GM12878 (cell line): ENCODE data around the gene LINGO1.

Experiments
- CHD1 ChIP-seq: IDR thresholded peaks from 2 replicates; pipeline ENCODE4 v1.6.1; 2012; ENCODE audit warnings: low read depth, low read length, improper control_type of control experiment
- JUNB ChIP-seq: IDR thresholded peaks from 2 replicates; pipeline ENCODE4 v1.6.1; 2016; ENCODE audit warnings: antibody characterized with exemption, mild to moderate bottlenecking
- KDM1A ChIP-seq: fragments of 200-600 bp; sonication (generic); IDR thresholded peaks from 2 replicates; pipeline ENCODE4 v1.6.1; 2016; ENCODE audit warnings: borderline replicate concordance
- PAX5 ChIP-seq: IDR thresholded peaks from 2 replicates; pipeline ENCODE4 v1.6.1; 2011; ENCODE audit warnings: low read depth, low read length, borderline replicate concordance
- POLR2A ChIP-seq: IDR thresholded peaks from 2 replicates; pipeline ENCODE4 v1.6.1; 2011; ENCODE audit warnings: low read depth, mild to moderate bottlenecking, low read length
- POLR2AphosphoS5 ChIP-seq: IDR thresholded peaks from 2 replicates; pipeline ENCODE4 v1.6.1; 2011; ENCODE audit warnings: mild to moderate bottlenecking, low read length, inconsistent platforms
- SP1 ChIP-seq: IDR thresholded peaks from one replicate; pipeline ENCODE4 v1.6.1; 2011; ENCODE audit warnings: low read depth, low read length
- TCF12 ChIP-seq: IDR thresholded peaks from 2 replicates; pipeline ENCODE4 v1.6.1; 2011; ENCODE audit warnings: low read depth, mild to moderate bottlenecking, low read length
- TF ChIP-seq, protein P1 (sequence below), 3 experiments: IDR thresholded peaks in 2 of 3; conservative IDR thresholded peaks in 1 of 3; 2 replicates each; pipeline ENCODE4 v1.5.1; 2011; ENCODE audit warnings: low read depth in 3 of 3, low read length in 3 of 3, mild to moderate bottlenecking in 3 of 3, control low read depth in 2 of 3, moderate library complexity in 2 of 3, inconsistent platforms in 1 of 3, mixed read lengths in 1 of 3; ENCODE audit not compliant: control insufficient read depth in 2 of 3, insufficient read depth in 1 of 3; ENCODE audit errors: extremely low read depth in 1 of 3

DNA sequence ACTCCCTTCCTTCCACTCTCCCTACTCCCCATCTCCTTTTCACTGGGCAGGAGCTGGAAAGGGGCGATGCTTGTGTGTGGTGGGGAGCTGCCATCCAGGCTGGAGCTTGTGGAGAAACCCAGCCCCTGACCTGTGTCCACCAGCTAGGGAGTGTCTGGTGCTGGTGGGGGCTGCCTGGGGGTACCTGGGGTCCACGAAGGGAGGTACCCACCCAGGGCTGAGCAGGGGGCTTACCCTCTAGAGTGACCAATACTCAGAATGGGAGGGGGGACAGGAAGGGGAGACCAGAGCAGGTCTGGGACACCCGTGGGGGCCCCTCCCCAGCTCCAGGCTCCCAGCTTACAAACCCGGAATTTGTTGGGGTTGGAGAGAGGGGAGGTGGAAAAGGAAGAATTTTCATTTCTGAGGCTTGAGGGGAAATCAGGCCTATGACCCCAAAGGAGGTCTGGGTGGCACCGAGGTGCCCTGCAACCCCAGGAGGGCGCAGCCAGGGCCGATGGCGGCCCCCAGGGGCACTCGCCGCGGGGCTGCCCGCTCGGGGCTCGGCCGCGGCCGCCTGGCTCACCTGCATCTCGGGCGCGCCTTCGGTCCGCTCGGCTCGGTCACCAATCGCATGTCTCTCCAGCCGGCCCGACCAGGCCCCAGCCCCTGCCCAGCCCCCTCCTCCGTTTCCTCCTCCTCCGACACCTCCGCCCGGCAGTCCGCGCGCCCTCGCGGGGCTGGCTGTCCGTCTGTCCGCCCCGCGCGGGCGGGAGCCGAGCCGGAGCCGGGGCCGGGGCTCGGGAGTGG, 773 bp downstream of the LINGO1 start:
- TF ChIP-seq PAX5 (no peak), SP1 (no peak), TCF12 (no peak), JUNB (no peak), POLR2A (no peak), KDM1A (no peak), CHD1 (no peak), POLR2AphosphoS5 (no peak)
- TF ChIP-seq, protein P1, sequence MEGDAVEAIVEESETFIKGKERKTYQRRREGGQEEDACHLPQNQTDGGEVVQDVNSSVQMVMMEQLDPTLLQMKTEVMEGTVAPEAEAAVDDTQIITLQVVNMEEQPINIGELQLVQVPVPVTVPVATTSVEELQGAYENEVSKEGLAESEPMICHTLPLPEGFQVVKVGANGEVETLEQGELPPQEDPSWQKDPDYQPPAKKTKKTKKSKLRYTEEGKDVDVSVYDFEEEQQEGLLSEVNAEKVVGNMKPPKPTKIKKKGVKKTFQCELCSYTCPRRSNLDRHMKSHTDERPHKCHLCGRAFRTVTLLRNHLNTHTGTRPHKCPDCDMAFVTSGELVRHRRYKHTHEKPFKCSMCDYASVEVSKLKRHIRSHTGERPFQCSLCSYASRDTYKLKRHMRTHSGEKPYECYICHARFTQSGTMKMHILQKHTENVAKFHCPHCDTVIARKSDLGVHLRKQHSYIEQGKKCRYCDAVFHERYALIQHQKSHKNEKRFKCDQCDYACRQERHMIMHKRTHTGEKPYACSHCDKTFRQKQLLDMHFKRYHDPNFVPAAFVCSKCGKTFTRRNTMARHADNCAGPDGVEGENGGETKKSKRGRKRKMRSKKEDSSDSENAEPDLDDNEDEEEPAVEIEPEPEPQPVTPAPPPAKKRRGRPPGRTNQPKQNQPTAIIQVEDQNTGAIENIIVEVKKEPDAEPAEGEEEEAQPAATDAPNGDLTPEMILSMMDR (IDR thresholded peaks at IDR 0.05 in 2 of 3, conservative IDR thresholded peaks at IDR 0.05 in 1 of 3; ENCODE audit: control insufficient read depth in 2 of 3, extremely low read depth in 1 of 3, insufficient read depth in 1 of 3, low read depth in 3 of 3, low read length in 3 of 3) = no peak
